ENCODE data around the gene SH3D19. TPM values are rescaled to one million over a fixed set of nuclear protein-coding genes. Genes with fewer than 3 reads are reported as not detected.

SH3D19 gene
- total RNA-seq, 4 donors from 2014 or later = 54.4 to 148 (median 79.1) TPM

- H3K4me3 ChIP-seq = no peak overlapping the region
- WGBS = 97% methylated on average over 1 of the region's 1 CpG
- no peaks in the 10 kb centered on the region for H3K27me3 ChIP-seq
- TF ChIP-seq EP300 (IDR thresholded peaks at IDR 0.05) (no peak), POLR2AphosphoS5 (IDR thresholded peaks at IDR 0.05) (no peak), POLR2A (IDR thresholded peaks at IDR 0.05) (no peak)
- TF ChIP-seq, protein P1, sequence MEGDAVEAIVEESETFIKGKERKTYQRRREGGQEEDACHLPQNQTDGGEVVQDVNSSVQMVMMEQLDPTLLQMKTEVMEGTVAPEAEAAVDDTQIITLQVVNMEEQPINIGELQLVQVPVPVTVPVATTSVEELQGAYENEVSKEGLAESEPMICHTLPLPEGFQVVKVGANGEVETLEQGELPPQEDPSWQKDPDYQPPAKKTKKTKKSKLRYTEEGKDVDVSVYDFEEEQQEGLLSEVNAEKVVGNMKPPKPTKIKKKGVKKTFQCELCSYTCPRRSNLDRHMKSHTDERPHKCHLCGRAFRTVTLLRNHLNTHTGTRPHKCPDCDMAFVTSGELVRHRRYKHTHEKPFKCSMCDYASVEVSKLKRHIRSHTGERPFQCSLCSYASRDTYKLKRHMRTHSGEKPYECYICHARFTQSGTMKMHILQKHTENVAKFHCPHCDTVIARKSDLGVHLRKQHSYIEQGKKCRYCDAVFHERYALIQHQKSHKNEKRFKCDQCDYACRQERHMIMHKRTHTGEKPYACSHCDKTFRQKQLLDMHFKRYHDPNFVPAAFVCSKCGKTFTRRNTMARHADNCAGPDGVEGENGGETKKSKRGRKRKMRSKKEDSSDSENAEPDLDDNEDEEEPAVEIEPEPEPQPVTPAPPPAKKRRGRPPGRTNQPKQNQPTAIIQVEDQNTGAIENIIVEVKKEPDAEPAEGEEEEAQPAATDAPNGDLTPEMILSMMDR (IDR thresholded peaks at IDR 0.05) = no peak
- peaks cover 6% of the 10 kb centered on the region for H3K4me1 ChIP-seq
- DNase-seq (ENCODE audit: low spot score in 2 of 2) = no peak
- H3K36me3 ChIP-seq = no peaks in the 10 kb centered on the region
- H3K9me3 ChIP-seq = no peaks in the 10 kb centered on the region
- H3K27ac ChIP-seq = no peak overlapping the region
Measured at GRCh38 chr4:151266497-151266896, 58.9 kb downstream of the SH3D19 start.

DNA sequence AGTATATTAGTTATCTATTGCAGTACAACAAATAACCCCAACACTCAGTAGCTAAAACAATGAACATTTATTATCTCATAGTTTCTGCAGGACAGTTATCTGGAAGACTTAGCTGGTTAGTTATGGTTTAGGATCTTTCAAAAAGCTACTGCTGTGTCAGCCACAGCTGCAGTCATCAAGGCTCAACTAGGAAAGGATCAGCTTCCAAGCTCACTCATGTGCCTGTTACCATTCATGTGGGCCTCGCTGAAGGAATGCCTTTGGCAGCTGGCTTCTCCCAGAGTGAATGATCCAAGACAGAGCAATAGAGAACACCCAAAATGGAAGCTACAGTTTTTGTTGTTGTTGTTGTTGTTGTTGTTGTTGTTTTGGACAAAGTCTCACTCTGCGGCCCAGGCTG lies 62.0 kb downstream of the SH3D19 start:
- no peaks in the 10 kb centered on the region for H3K9me3 ChIP-seq
- H3K27me3 ChIP-seq = no peaks in the 10 kb centered on the region
- no CpG with 5 or more reads among the region's 2 CpGs for WGBS
- H3K36me3 ChIP-seq = no peaks in the 10 kb centered on the region
- TF ChIP-seq POLR2AphosphoS5 (IDR thresholded peaks at IDR 0.05) (no peak), EP300 (IDR thresholded peaks at IDR 0.05) (no peak), POLR2A (IDR thresholded peaks at IDR 0.05) (no peak)
- TF ChIP-seq, protein P1 (IDR thresholded peaks at IDR 0.05) = no peak
- H3K4me3 ChIP-seq = no peak overlapping the region
- H3K27ac ChIP-seq = no peak overlapping the region
- DNase-seq (ENCODE audit: low spot score in 2 of 2) = no peak
- peaks cover 5% of the 10 kb centered on the region for H3K4me1 ChIP-seq

DNA sequence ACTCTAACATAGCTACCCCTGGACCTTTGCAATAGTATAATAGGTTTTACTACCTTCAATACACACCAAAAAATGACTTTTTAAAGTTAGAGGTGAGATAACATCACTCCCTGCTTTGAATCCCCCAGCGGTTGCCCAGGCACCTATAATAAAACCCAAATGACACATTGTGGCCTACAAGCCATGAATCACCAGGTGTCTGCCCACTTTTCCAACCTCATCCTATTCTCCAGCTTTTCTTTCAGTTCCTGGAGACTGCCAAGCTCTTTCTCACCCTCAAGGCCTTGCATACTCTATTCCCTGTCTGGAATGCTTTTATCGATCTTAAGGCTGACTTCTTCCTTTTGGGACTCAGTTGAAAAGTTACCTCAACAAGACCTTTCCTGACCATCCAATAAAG lies 64.9 kb downstream of the SH3D19 start:
- H3K4me1 ChIP-seq = peaks cover 5% of the 10 kb centered on the region
- 93% methylated on average over 2 of the region's 2 CpGs for WGBS
- H3K4me3 ChIP-seq = no peak overlapping the region
- H3K27ac ChIP-seq = no peak overlapping the region
- no peak for DNase-seq (ENCODE audit: low spot score in 2 of 2)
- H3K27me3 ChIP-seq = no peaks in the 10 kb centered on the region
- TF ChIP-seq, protein P1 (IDR thresholded peaks at IDR 0.05) = no peak
- TF ChIP-seq POLR2A (IDR thresholded peaks at IDR 0.05) = no peak
- no peak for TF ChIP-seq EP300 (IDR thresholded peaks at IDR 0.05)
- no peak for TF ChIP-seq POLR2AphosphoS5 (IDR thresholded peaks at IDR 0.05)
- no peaks in the 10 kb centered on the region for H3K36me3 ChIP-seq
- H3K9me3 ChIP-seq = no peaks in the 10 kb centered on the region

DNA sequence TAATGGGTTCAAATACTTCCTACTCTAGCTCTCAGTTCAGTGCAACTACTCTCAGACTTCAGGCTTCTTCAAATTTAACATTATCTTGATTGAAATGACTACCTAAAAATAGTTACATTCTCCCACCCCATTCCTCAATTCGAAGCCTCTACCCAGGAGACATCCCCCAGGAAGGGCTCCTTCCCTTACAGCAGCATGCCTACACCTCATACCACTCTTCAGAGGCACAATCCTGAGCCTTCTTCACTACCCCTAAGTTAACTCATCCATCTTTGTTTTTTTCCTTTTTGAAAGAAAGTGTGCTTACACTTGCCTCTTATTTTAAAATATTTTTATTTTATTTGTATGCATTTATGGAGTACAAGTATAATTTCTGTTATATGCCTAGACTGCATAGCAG lies 65.7 kb downstream of the SH3D19 start:
- peaks cover 5% of the 10 kb centered on the region for H3K4me1 ChIP-seq
- no peaks in the 10 kb centered on the region for H3K27me3 ChIP-seq
- no peak overlapping the region for H3K4me3 ChIP-seq
- H3K9me3 ChIP-seq = no peaks in the 10 kb centered on the region
- H3K27ac ChIP-seq = no peak overlapping the region
- no peaks in the 10 kb centered on the region for H3K36me3 ChIP-seq
- 88% methylated on average over 1 of the region's 1 CpG for WGBS
- DNase-seq (ENCODE audit: low spot score in 2 of 2) = no peak
- TF ChIP-seq POLR2A (IDR thresholded peaks at IDR 0.05) (no peak), EP300 (IDR thresholded peaks at IDR 0.05) (no peak), POLR2AphosphoS5 (IDR thresholded peaks at IDR 0.05) (no peak)
- TF ChIP-seq, protein P1 (IDR thresholded peaks at IDR 0.05) = no peak

GRCh38 chr4:151257704-151258103 lies 67.7 kb downstream of the SH3D19 start:
- no peak for DNase-seq (ENCODE audit: low spot score in 2 of 2)
- H3K27me3 ChIP-seq = no peaks in the 10 kb centered on the region
- 92% methylated on average over 4 of the region's 4 CpGs for WGBS
- H3K4me3 ChIP-seq = no peak overlapping the region
- H3K36me3 ChIP-seq = no peaks in the 10 kb centered on the region
- peaks cover 5% of the 10 kb centered on the region for H3K4me1 ChIP-seq
- no peak overlapping the region for H3K27ac ChIP-seq
- TF ChIP-seq, protein P1 (IDR thresholded peaks at IDR 0.05) = no peak
- TF ChIP-seq POLR2AphosphoS5 (IDR thresholded peaks at IDR 0.05) (no peak), EP300 (IDR thresholded peaks at IDR 0.05) (no peak), POLR2A (IDR thresholded peaks at IDR 0.05) (no peak)
- no peaks in the 10 kb centered on the region for H3K9me3 ChIP-seq
